GM12878 (cell line): ENCODE measurements around the gene DNAJC16. TPM values are rescaled to one million over a fixed set of nuclear protein-coding genes. Genes with fewer than 3 reads are reported as not detected.

Experiments used
- ATAC-seq: fragments of 200-7000 bp; cut with Tn5 transposase; 3 replicates; pipeline ENCODE4 v1.9.1; 2020; ENCODE audit warnings: mild to moderate bottlenecking, moderate library complexity
- BruUV-seq: library from RNA; stranded (reverse); fragments of 400-500 nt; replicated peaks from 2 replicates; lab custom pipeline; 2021; lab: Mats Ljungman, UMichigan
- CTCF ChIA-PET: fragments of 300-600 bp; sonication (Branson Sonifier 250); formaldehyde crosslinking; extraction: SDS; loops from one replicate; lab custom pipeline; 2021; ENCODE audit warnings: inconsistent platforms; lab: Yijun Ruan, JAX
- POLR2A ChIA-PET: fragments of 350-600 bp; formaldehyde crosslinking; extraction: SDS; loops from one replicate; lab custom pipeline; 2021; ENCODE audit warnings: inconsistent platforms; lab: Charles Lee
- RAD21 ChIA-PET: fragments of 300-600 bp; sonication (Branson Sonifier 250); formaldehyde crosslinking; loops from one replicate; lab custom pipeline; 2023; ENCODE audit warnings: antibody characterized with exemption; ENCODE audit not compliant: unreplicated experiment; lab: Charles Lee
- SMC1A ChIA-PET: fragments of 300-600 bp; sonication (Branson Sonifier 250); formaldehyde crosslinking; loops from one replicate; lab custom pipeline; 2023; ENCODE audit not compliant: unreplicated experiment, uncharacterized antibody; lab: Charles Lee
- DNase-seq: peaks from one replicate; pipeline ENCODE4 v3.0.0-alpha.2; 2011; ENCODE audit warnings: low read depth, low spot score
- FAIRE-seq: peaks from 3 replicates; lab custom pipeline; 2011; peaks lifted over from hg19 to GRCh38; lab: Jason Lieb, UNC
- H2AFZ ChIP-seq: 2 replicates; pipeline ENCODE4 v1.6.0; 2011; ENCODE audit warnings: low read depth, low read length, control low read depth; ENCODE audit not compliant: control insufficient read depth
- H3K27ac ChIP-seq: 2 replicates; pipeline ENCODE4 v1.5.1; 2011; ENCODE audit warnings: control low read depth; ENCODE audit not compliant: control insufficient read depth, insufficient read depth
- H3K27me3 ChIP-seq, 2 experiments: replicated peaks in 1 of 2; 2 replicates each; pipeline versions ENCODE4 v1.6.0 to v1.6.1; 2011; ENCODE audit warnings: low read length in 1 of 2; ENCODE audit not compliant: control insufficient read depth in 2 of 2, insufficient read depth in 2 of 2
- H3K36me3 ChIP-seq, 2 experiments: 2 replicates each; pipeline ENCODE4 v1.5.1; 2011; ENCODE audit warnings: low read length in 1 of 2; ENCODE audit not compliant: control insufficient read depth in 2 of 2, insufficient read depth in 2 of 2
- H3K4me1 ChIP-seq: 2 replicates; pipeline ENCODE4 v1.6.1; 2011; ENCODE audit warnings: mild to moderate bottlenecking, low read length, moderate library complexity, mixed read lengths; ENCODE audit not compliant: control insufficient read depth, insufficient read depth
- H3K4me2 ChIP-seq: 2 replicates; pipeline ENCODE4 v1.6.0; 2011; ENCODE audit warnings: control low read depth; ENCODE audit not compliant: control insufficient read depth, insufficient read depth
- H3K4me3 ChIP-seq: fragments of 200-600 bp; sonication (generic); 2 replicates; pipeline ENCODE4 v1.5.1; 2016
- H3K79me2 ChIP-seq: 2 replicates; pipeline ENCODE4 v1.6.0; 2011; ENCODE audit warnings: low read length; ENCODE audit not compliant: control insufficient read depth, insufficient read depth
- H3K9ac ChIP-seq: 2 replicates; pipeline ENCODE4 v1.8.0; 2011; ENCODE audit warnings: low read length, control low read depth, mixed read lengths; ENCODE audit not compliant: control insufficient read depth, insufficient read depth
- H3K9me3 ChIP-seq: replicated peaks from 3 replicates; pipeline ENCODE4 v1.5.1; 2011; ENCODE audit warnings: mild to moderate bottlenecking, low read length; ENCODE audit not compliant: control insufficient read depth, insufficient read depth
- H4K20me1 ChIP-seq: 2 replicates; pipeline ENCODE4 v1.6.0; 2011; ENCODE audit not compliant: control insufficient read depth, insufficient read depth
- ASH2L ChIP-seq: fragments of 300-600, 200-600 bp; sonication (generic); IDR thresholded peaks from 2 replicates; pipeline ENCODE4 v1.6.1; 2017; ENCODE audit warnings: low read depth, mild to moderate bottlenecking, borderline replicate concordance
- BCLAF1 ChIP-seq: fragments of 450-650 bp; IDR thresholded peaks from 2 replicates; pipeline ENCODE4 v1.6.1; 2017; ENCODE audit warnings: antibody characterized with exemption, mild to moderate bottlenecking, moderate library complexity
- HCFC1 ChIP-seq: fragments of 150-350 bp; IDR thresholded peaks from 2 replicates; pipeline ENCODE4 v1.6.1; 2014; ENCODE audit warnings: low read length
- HDAC6 ChIP-seq: fragments of 200-600 bp; sonication (generic); IDR thresholded peaks from one replicate; pipeline ENCODE4 v1.8.0; 2017; ENCODE audit warnings: antibody characterized with exemption; ENCODE audit not compliant: unreplicated experiment
- POLR2AphosphoS5 ChIP-seq: IDR thresholded peaks from 2 replicates; pipeline ENCODE4 v1.6.1; 2011; ENCODE audit warnings: mild to moderate bottlenecking, low read length, inconsistent platforms
- RB1 ChIP-seq: fragments of 450-650 bp; formaldehyde crosslinking; IDR thresholded peaks from 2 replicates; pipeline ENCODE4 v1.6.1; 2017; ENCODE audit warnings: mild to moderate bottlenecking, borderline replicate concordance
- ZBTB4 ChIP-seq: fragments of 450-650 bp; formaldehyde crosslinking; IDR thresholded peaks from 2 replicates; pipeline ENCODE4 v1.4.0; 2022; ENCODE audit warnings: mild to moderate bottlenecking, moderate library complexity
- WGBS: methylation state at CpG from one replicate; pipeline ENCODE4 v1.1.6; 2016; ENCODE audit warnings: low lambda C conversion rate; ENCODE audit not compliant: insufficient replicate concordance, insufficient coverage; ENCODE audit errors: missing lambda C conversion rate; 5-methylcytosine and 5-hydroxymethylcytosine counted together
- in situ Hi-C: fragments of 300-500 bp; cut with MboI; formaldehyde crosslinking; loops from 9 replicates; pipeline ENCODE4 v1.14.3; 2018; ENCODE audit warnings: mixed read lengths
- intact Hi-C: fragments of 100-400 bp; cut with micrococcal nuclease; formaldehyde crosslinking; loops from one replicate; pipeline ENCODE4 v1.14.2; 2022; ENCODE audit not compliant: unreplicated experiment
- polyA plus RNA-seq, 11 experiments: library from polyadenylated mRNA; depleted of rRNA in 4 of 11; unstranded in 6 of 11; stranded (reverse) in 5 of 11; fragments of >200 nt; fragmentation: Nextera tagmentation in 4 of 11; fragmentation: Illumina TruSeq in 1 of 11; extraction: Ambion mirVana in 4 of 11; extraction: Trizol in 1 of 11; gene quantifications; 1 replicate in 1 of 11; 2 replicates in 10 of 11; pipeline versions ENCODE4 v1.2.1 to v1.2.3, GENCODE V29; 2011 to 2016; ENCODE audit warnings: inconsistent platforms in 2 of 11, missing spikeins in 2 of 11, low read depth in 1 of 11
- total RNA-seq, 4 experiments: library from RNA; depleted of rRNA in 3 of 4; stranded (reverse); fragments of >200 nt in 3 of 4; fragmentation: Illumina TruSeq in 1 of 4; extraction: Trizol in 1 of 4; gene quantifications; 2 replicates each; pipeline versions ENCODE4 v1.2.1 to v1.2.3, GENCODE V29; 2013 to 2021

DNAJC16 gene
- total and polyA plus RNA-seq, 10 of the 15 experiments (the other 5 are each of a cell fraction or from before 2014, with no cell fraction given): 2.4 to 12.7 (median 7.8) TPM

- no TSS peak for BruUV-seq
- H2AFZ ChIP-seq: no peak overlapping the region
- H3K9me3 ChIP-seq: no peaks in the 10 kb centered on the region
- DNase-seq: no peak
- WGBS: 85% methylated on average over 7 of the region's 7 CpGs
- no peaks in the 10 kb centered on the region for H4K20me1 ChIP-seq
- H3K27me3 ChIP-seq: no peaks in the 10 kb centered on the region
- H3K79me2 ChIP-seq: no peaks in the 10 kb centered on the region
- in situ Hi-C loops (no loop called here), intact Hi-C loops (no loop called here)
- H3K4me2 ChIP-seq: no peak overlapping the region
- POLR2A ChIA-PET: no interaction called here
- no peak overlapping the region for H3K27ac ChIP-seq
- H3K36me3 ChIP-seq: peaks cover 0 to 25% of the 10 kb centered on the region in 2 experiments; a peak in 3 of 4 replicates
- FAIRE-seq: no peak
- CTCF ChIA-PET: no interaction called here
- no peak for TF ChIP-seq HCFC1
- no peak for TF ChIP-seq HDAC6
- TF ChIP-seq RB1: no peak
- no peak for TF ChIP-seq ASH2L
- no peak for TF ChIP-seq POLR2AphosphoS5
- no peak for TF ChIP-seq BCLAF1
- TF ChIP-seq ZBTB4 (CRISPR knock-in tag): no peak
- RAD21 ChIA-PET: no interaction called here
- SMC1A ChIA-PET: no interaction called here
- ATAC-seq: no peak
- H3K9ac ChIP-seq: no peak overlapping the region
- H3K4me1 ChIP-seq: no peaks in the 10 kb centered on the region
- no peak overlapping the region for H3K4me3 ChIP-seq
Observed at GRCh38 chr1:15542388-15543250, 16.0 kb downstream of the DNAJC16 start.
